GM19395 (cell line): Measurements from ENCODE around the gene TRPM3.
A peak's percentile ranks its signal among the peaks of the same experiment; 100 is the strongest.

Source experiments
- ATAC-seq: cut with Tn5 transposase; IDR thresholded peaks from one replicate; pipeline ENCODE4 v1.9.1; 2021; ENCODE audit warnings: mild to moderate bottlenecking, moderate library complexity; ENCODE audit not compliant: unreplicated experiment

Gene TRPM3

GRCh38 chr9:70950270-70950669 lies 171.2 kb downstream of the TRPM3 start:
- no peak for ATAC-seq

GRCh38 chr9:70949239-70949638 lies 172.2 kb downstream of the TRPM3 start:
- no peak for ATAC-seq

GRCh38 chr9:70948744-70949143 lies 172.7 kb downstream of the TRPM3 start:
- no peak for ATAC-seq

- ATAC-seq, result no peak
Measured at GRCh38 chr9:70947511-70947910, 173.9 kb downstream of the TRPM3 start.

- no peak for ATAC-seq
Measured at GRCh38 chr9:70947086-70947485, 174.3 kb downstream of the TRPM3 start.

GRCh38 chr9:70945301-70945700 lies 176.1 kb downstream of the TRPM3 start:
- ATAC-seq, result no peak

GRCh38 chr9:70941191-70941590 lies 180.2 kb downstream of the TRPM3 start:
- no peak for ATAC-seq

GRCh38 chr9:70940605-70941004 lies 180.8 kb downstream of the TRPM3 start:
- no peak for ATAC-seq

GRCh38 chr9:70936536-70936935 lies 184.9 kb downstream of the TRPM3 start:
- no peak for ATAC-seq

- ATAC-seq, result no peak
Measured at GRCh38 chr9:70935856-70936255, 185.6 kb downstream of the TRPM3 start.

GRCh38 chr9:70934642-70935041 lies 186.8 kb downstream of the TRPM3 start:
- no peak for ATAC-seq

- no peak for ATAC-seq
Measured at GRCh38 chr9:70933321-70933720, 188.1 kb downstream of the TRPM3 start.

GRCh38 chr9:70932097-70932496 lies 189.3 kb downstream of the TRPM3 start:
- ATAC-seq, result no peak

GRCh38 chr9:70927530-70927929 lies 193.9 kb downstream of the TRPM3 start:
- ATAC-seq, result no peak

GRCh38 chr9:70924895-70925547 lies 196.4 kb downstream of the TRPM3 start:
- peak; percentile 89 for ATAC-seq

GRCh38 chr9:70924380-70924779 lies 197.0 kb downstream of the TRPM3 start:
- ATAC-seq, result no peak

- ATAC-seq, result no peak
Measured at GRCh38 chr9:70923961-70924360, 197.5 kb downstream of the TRPM3 start.

GRCh38 chr9:70921136-70921535 lies 200.3 kb downstream of the TRPM3 start:
- no peak for ATAC-seq

- no peak for ATAC-seq
Measured at GRCh38 chr9:70917277-70917676, 204.1 kb downstream of the TRPM3 start.

GRCh38 chr9:70911791-70912190 lies 209.6 kb downstream of the TRPM3 start:
- no peak for ATAC-seq

GRCh38 chr9:70910598-70910997 lies 210.8 kb downstream of the TRPM3 start:
- ATAC-seq, result no peak

- ATAC-seq, result no peak
Measured at GRCh38 chr9:70902692-70903131, 218.7 kb downstream of the TRPM3 start.

GRCh38 chr9:70902171-70902570 lies 219.2 kb downstream of the TRPM3 start:
- no peak for ATAC-seq
